ENCODE results near the gene GABBR2. TPM values are rescaled to one million over a fixed set of nuclear protein-coding genes. Genes with fewer than 3 reads are reported as not detected.

The GABBR2 gene
- total RNA-seq (2022; extraction: Qiagen RNA extraction): 0.11 to 0.25 TPM (median 0.14 TPM) in 5 replicates

DNA sequence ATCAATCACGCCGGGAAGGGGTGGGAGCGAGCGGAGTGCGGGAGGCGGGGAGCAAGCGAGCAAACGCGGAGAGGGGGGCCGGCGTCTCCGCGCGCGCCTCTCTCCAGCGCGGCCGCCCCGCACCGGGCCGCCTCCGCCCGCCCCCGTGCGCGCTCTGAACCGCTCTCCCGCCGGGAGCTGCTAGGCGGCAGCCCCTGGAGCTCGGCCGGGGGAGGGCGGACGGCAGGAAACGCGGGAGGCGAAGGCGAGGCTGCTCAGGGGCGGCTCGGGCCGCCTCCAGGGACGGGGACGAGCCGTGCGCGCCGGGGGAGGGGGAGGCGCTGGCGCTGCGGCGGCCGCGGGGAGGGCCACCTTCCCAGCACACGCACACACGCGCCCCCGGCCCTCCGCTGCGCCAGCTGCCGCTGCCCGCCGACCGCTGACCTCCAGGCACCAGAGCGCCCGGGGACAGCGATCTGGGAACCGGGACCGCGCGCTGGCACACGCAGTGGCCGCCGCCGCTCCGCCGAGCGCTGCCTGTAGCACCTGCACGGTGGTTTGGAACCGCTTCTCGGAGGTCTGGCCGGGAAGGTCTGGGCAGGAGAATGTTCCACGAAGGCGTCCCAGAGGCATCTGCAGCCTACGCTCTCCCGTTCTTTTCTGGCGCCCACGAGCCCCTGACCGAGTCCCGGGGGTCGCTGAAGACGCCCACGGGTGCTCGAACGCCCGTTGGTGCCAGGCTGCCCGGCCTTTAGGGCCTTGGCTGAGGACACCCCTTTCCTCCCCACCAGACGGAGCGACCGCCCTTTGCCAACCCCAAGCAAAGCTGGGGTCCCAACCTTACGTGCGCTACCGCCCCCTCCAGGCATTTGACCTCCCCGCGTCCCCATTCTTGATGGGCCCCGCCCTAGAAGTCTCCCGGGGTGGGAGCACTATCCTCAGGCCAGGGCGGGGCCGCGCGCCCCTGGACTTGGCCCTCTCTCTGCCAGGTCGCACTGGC lies at the start of gene GABBR2:
Gene GABBR2, minus strand, starts transcription at position 3 of the 979 bp plus-strand sequence. CDS start 198 bp downstream, outside the sequence.

DNA sequence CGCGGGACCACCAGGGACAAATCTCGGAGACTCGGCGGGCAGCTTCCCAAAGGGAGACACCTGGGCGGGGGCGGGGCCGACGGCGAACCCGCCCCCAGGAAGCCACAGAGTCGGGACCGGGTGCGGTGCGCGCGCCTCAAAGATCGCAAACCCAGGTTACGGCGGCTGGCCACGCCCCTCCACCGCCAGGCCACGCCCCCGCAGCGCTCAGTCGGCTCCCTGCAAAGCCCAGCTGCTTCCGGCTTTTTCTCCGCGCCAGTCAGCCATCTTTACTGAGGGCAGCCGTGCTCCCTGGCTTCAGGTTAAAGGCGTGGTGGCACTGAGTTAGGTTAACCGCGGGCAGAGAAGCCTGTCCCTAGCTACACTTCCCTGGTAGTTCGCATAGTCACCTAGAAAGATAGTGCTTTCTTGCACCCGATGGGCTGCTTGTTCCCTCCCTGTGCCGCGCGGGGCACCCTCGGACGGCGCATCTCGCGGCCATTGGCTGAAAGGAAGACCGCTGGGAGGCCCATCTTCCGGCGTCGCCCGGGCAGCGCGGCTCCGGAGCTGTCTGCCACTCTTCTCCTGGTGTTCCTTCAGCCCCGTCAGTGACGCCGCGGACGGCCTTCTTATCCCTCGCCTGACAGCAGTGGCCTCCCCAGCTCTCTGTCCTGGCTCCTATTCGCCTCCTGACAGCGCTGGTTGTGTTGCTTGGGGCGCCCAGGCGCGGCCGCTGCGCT lies 453.0 kb downstream of the GABBR2 start, which contains the start of gene TBC1D2:
Gene TBC1D2, minus strand, starts transcription at position 72 of the 719 bp plus-strand sequence. CDS start 108 bp downstream, outside the sequence.

Other genes with a start within 250 kb of the GABBR2 start
- gene ANKS6, start 87.6 kb upstream of the GABBR2 start, total RNA-seq (2022; extraction: Qiagen RNA extraction): 11.5 to 21.8 TPM (median 21.1 TPM) in 5 replicates
- 3.0 to 4.3 TPM (median 3.5 TPM) in 5 replicates for gene GALNT12, start 98.7 kb upstream of the GABBR2 start, total RNA-seq (2022; extraction: Qiagen RNA extraction)
- gene COL15A1, start 235.0 kb upstream of the GABBR2 start, total RNA-seq (2022; extraction: Qiagen RNA extraction): 0.53 to 0.87 TPM (median 0.57 TPM) in 5 replicates